Activated T-helper 2 cell treated with anti-CD3 and anti-CD28 coated beads, Interferon-gamma antibody, Interleukin-2, Interleukin-4, amounts not matched to agents 10 μg/mL and 5 μg/mL and 100 μg/mL, durations not matched to agents 14 hours and 24 hours and 36 hours (primary cell): ENCODE data around the gene PSMA5. TPM values are rescaled to one million over a fixed set of nuclear protein-coding genes. Genes with fewer than 3 reads are reported as not detected.
"Not testable (repeated sequence)": the region's sequence is repeated elsewhere in the genome, so short reads cannot be mapped to it uniquely, and the experiment has no call there.

Source experiments
- DNase-seq: peaks from one replicate; pipeline ENCODE4 v3.0.0; 2021; ENCODE audit warnings: low spot score
- H3K27ac Mint-ChIP-seq: one replicate; pipeline ENCODE4 v1.8.0; 2021; ENCODE audit warnings: mixed read lengths
- H3K27me3 Mint-ChIP-seq: one replicate; pipeline ENCODE4 v1.8.0; 2021; ENCODE audit warnings: low read depth, mixed read lengths
- H3K36me3 Mint-ChIP-seq: one replicate; pipeline ENCODE4 v1.8.0; 2021; ENCODE audit warnings: low read depth, mixed read lengths
- H3K4me1 Mint-ChIP-seq: one replicate; pipeline ENCODE4 v1.8.0; 2021; ENCODE audit warnings: low read depth, mixed read lengths
- H3K4me3 Mint-ChIP-seq: one replicate; pipeline ENCODE4 v1.8.0; 2021; ENCODE audit warnings: low read depth, mild to moderate bottlenecking, moderate library complexity, mixed read lengths
- H3K9me3 Mint-ChIP-seq: one replicate; pipeline ENCODE4 v1.8.0; 2021; ENCODE audit warnings: mixed read lengths
- intact Hi-C: fragments of 100-400 bp; cut with micrococcal nuclease; formaldehyde crosslinking; loops from one replicate; pipeline ENCODE4 v1.15.1; 2023
- total RNA-seq: library from RNA; stranded (reverse); gene quantifications from 2 replicates; pipeline ENCODE4 v1.2.3, GENCODE V29; 2022

The PSMA5 gene
- total RNA-seq, 1 donor from 2014 or later = 281 TPM

DNA sequence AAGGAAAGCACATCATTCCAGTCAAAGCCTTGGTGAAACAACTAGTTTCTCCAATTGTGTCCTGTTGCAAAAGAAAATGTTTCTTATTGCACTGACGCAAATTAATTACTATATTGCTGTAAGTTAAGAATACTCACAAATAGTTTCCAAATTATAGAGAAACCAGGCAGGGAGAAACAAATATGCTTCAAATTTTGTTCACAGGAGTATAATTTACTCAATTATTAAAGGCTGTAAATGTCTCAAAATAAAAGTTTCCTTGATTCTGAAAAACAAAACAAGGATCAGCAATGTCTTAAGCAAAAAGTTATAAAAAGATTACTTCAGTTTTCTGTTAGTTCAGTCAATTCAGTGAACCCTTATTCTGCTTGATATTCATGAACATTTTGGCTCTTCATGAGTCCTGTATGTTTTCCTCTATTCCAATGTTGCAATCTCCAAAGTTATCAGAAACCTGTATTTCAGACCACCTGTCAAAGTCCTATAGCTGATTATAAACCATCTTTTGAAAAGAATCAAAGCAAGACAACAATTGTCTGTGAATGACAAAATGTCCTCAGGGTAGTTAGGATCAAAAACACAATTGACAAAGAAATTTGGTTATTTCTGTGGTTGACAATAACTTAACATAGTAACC, 28.4 kb upstream of the PSMA5 start:
- no peaks in the 10 kb centered on the region for H3K4me1 Mint-ChIP-seq
- no peak overlapping the region for H3K4me3 Mint-ChIP-seq
- peaks cover 21% of the 10 kb centered on the region for H3K9me3 Mint-ChIP-seq
- peaks cover 39% of the 10 kb centered on the region for H3K27me3 Mint-ChIP-seq
- no peak overlapping the region for H3K27ac Mint-ChIP-seq
- DNase-seq = no peak
- intact Hi-C loops = no loop called here
- H3K36me3 Mint-ChIP-seq = peaks cover 2% of the 10 kb centered on the region

- H3K27ac Mint-ChIP-seq = no peak overlapping the region
- DNase-seq = no peak
- no peak overlapping the region for H3K4me3 Mint-ChIP-seq
- intact Hi-C loops = no loop called here
- no peaks in the 10 kb centered on the region for H3K36me3 Mint-ChIP-seq
- no peaks in the 10 kb centered on the region for H3K4me1 Mint-ChIP-seq
- peaks cover 38% of the 10 kb centered on the region for H3K27me3 Mint-ChIP-seq
- no peaks in the 10 kb centered on the region for H3K9me3 Mint-ChIP-seq
Observed at GRCh38 chr1:109447524-109447923, 21.3 kb upstream of the PSMA5 start.

GRCh38 chr1:109445949-109446695, 19.9 kb upstream of the PSMA5 start:
- H3K9me3 Mint-ChIP-seq, H3K36me3 Mint-ChIP-seq, intact Hi-C loops, H3K4me3 Mint-ChIP-seq, DNase-seq, H3K4me1 Mint-ChIP-seq, H3K27ac Mint-ChIP-seq: not testable (repeated sequence)
- peaks cover 34% of the 10 kb centered on the region for H3K27me3 Mint-ChIP-seq

- DNase-seq = no peak
- Mint-ChIP-seq H3K4me3 (no peak overlapping the region), H3K36me3 (no peaks in the 10 kb centered on the region), H3K27ac (no peak overlapping the region), H3K27me3 (peaks cover 21% of the 10 kb centered on the region), H3K9me3 (no peaks in the 10 kb centered on the region), H3K4me1 (no peaks in the 10 kb centered on the region)
- intact Hi-C loops = no loop called here
Observed at GRCh38 chr1:109444346-109444745, 18.1 kb upstream of the PSMA5 start.

DNA sequence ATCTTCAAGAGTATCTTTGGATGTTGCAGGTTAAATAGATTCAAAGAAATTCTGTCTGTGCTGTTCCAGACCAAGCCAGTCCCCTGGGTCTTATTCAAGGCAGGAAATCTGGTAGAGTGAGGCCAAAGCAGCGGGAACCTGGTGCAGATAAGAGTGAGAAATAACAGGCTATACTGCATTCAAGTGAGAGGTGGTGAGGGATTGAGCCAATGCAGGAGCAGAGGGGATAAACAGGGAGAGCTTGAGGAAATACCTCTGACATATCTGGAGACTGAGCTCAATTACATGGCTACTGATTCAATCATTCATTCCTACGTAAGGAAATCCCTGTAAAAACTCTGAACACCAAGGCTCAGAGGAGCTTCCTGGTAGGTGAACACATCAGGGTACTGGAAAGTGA, 17.2 kb upstream of the PSMA5 start:
- Mint-ChIP-seq H3K27me3 (peaks cover 19% of the 10 kb centered on the region), H3K9me3 (no peaks in the 10 kb centered on the region), H3K36me3 (no peaks in the 10 kb centered on the region), H3K4me1 (no peaks in the 10 kb centered on the region), H3K27ac (no peak overlapping the region), H3K4me3 (no peak overlapping the region)
- no peak for DNase-seq
- intact Hi-C loops = no loop called here

- Mint-ChIP-seq H3K4me3 (no peak overlapping the region), H3K27ac (no peak overlapping the region), H3K27me3 (peaks cover 8% of the 10 kb centered on the region), H3K36me3 (no peaks in the 10 kb centered on the region), H3K9me3 (no peaks in the 10 kb centered on the region), H3K4me1 (no peaks in the 10 kb centered on the region)
- intact Hi-C loops = no loop called here
- no peak for DNase-seq
Observed at GRCh38 chr1:109441069-109441468, 14.8 kb upstream of the PSMA5 start.

- intact Hi-C loops = no loop called here
- Mint-ChIP-seq H3K36me3 (no peaks in the 10 kb centered on the region), H3K4me3 (no peak overlapping the region), H3K9me3 (no peaks in the 10 kb centered on the region), H3K27ac (no peak overlapping the region), H3K4me1 (no peaks in the 10 kb centered on the region), H3K27me3 (no peaks in the 10 kb centered on the region)
- DNase-seq = no peak
Observed at GRCh38 chr1:109438798-109439297, 12.6 kb upstream of the PSMA5 start.

- Mint-ChIP-seq H3K27ac (no peak overlapping the region), H3K4me1 (peaks cover 4% of the 10 kb centered on the region), H3K36me3 (no peaks in the 10 kb centered on the region), H3K9me3 (peaks cover 3% of the 10 kb centered on the region), H3K27me3 (no peaks in the 10 kb centered on the region), H3K4me3 (no peak overlapping the region)
- DNase-seq = no peak
- intact Hi-C loops = no loop called here
Observed at GRCh38 chr1:109434484-109434883, 8.2 kb upstream of the PSMA5 start.

GRCh38 chr1:109433322-109433721, 7.1 kb upstream of the PSMA5 start:
- no peaks in the 10 kb centered on the region for H3K27me3 Mint-ChIP-seq
- no peak overlapping the region for H3K4me3 Mint-ChIP-seq
- peaks cover 3% of the 10 kb centered on the region for H3K9me3 Mint-ChIP-seq
- H3K36me3 Mint-ChIP-seq = no peaks in the 10 kb centered on the region
- DNase-seq = no peak
- peaks cover 6% of the 10 kb centered on the region for H3K4me1 Mint-ChIP-seq
- H3K27ac Mint-ChIP-seq = no peak overlapping the region
- intact Hi-C loops = no loop called here

DNA sequence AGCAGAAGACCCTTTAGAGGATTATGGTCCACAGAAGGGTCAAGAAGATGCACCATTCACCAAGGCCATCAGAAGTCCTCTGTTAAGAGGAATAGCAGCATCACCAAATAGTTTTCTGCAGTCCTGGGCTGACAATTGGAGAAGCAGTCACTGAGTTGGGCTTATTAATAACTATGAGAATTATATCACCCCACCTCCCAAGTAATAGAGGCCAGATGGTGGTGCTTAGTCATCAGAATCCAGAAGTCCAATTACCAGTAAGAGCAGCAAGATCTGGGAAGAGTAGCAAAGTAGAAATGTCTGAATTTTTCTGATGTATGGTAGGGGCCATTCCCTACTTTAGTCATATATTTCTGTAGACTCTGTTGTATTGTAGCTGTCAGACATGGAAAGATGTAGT, 6.1 kb upstream of the PSMA5 start:
- Mint-ChIP-seq H3K27me3 (no peaks in the 10 kb centered on the region), H3K9me3 (peaks cover 3% of the 10 kb centered on the region), H3K27ac (no peak overlapping the region), H3K36me3 (no peaks in the 10 kb centered on the region), H3K4me1 (peaks cover 7% of the 10 kb centered on the region), H3K4me3 (no peak overlapping the region)
- intact Hi-C loops = no loop called here
- no peak for DNase-seq

GRCh38 chr1:109427171-109427467, 871 bp upstream of the PSMA5 start:
- H3K27ac Mint-ChIP-seq = peak overlapping the region; percentile 97
- DNase-seq = no peak
- H3K4me3 Mint-ChIP-seq = peak overlapping the region; percentile 95
- H3K27me3 Mint-ChIP-seq = no peaks in the 10 kb centered on the region
- peaks cover 25% of the 10 kb centered on the region for H3K4me1 Mint-ChIP-seq
- H3K36me3 Mint-ChIP-seq = peaks cover 29% of the 10 kb centered on the region
- no peaks in the 10 kb centered on the region for H3K9me3 Mint-ChIP-seq
- intact Hi-C loops = loop anchor here (2.0 to 5.0 kb wide), 6 partner anchors 28 to 912 kb away; partner anchors contain the start of genes AMPD2, GNAI3, GNAT2 and RBM15

- H3K4me3 Mint-ChIP-seq = peak overlapping the region; percentile 95
- peaks cover 41% of the 10 kb centered on the region for H3K36me3 Mint-ChIP-seq
- peak overlapping the region; percentile 97 for H3K27ac Mint-ChIP-seq
Observed at GRCh38 chr1:109425391-109426280, 612 bp downstream of the PSMA5 start.

More at GRCh38 chr1:109425391-109426280, 612 bp downstream of the PSMA5 start:
- Mint-ChIP-seq H3K27me3 (no peaks in the 10 kb centered on the region), H3K4me1 (peaks cover 28% of the 10 kb centered on the region), H3K9me3 (no peaks in the 10 kb centered on the region)
- intact Hi-C loops = loop anchor here (1.0 to 5.0 kb wide), 8 partner anchors 27 to 913 kb away; partner anchors contain the start of genes AMPD2, ATXN7L2, GNAI3 and GNAT2
- DNase-seq = no peak
